Prostate gland (tissue), 2 donors: ENCODE results near the gene MADD.

Source experiments
- POLR2A ChIP-seq: fragments of 450-650 bp; IDR thresholded peaks from one replicate; pipeline ENCODE4 v1.6.1; 2016; ENCODE audit warnings: antibody characterized with exemption, mild to moderate bottlenecking
- POLR2AphosphoS5 ChIP-seq: sonication (generic); formaldehyde crosslinking; IDR thresholded peaks from one replicate; pipeline ENCODE4 v1.6.1; 2017; ENCODE audit warnings: antibody characterized with exemption
- TF ChIP-seq, protein P1 (sequence below), 4 experiments: fragments of 200-600 bp in 2 of 4; fragments of 450-650 bp in 2 of 4; sonication (generic) in 2 of 4; IDR thresholded peaks; 1 replicate in 3 of 4; 2 replicates in 1 of 4; pipeline ENCODE4 v1.5.1; 2016 to 2019; ENCODE audit warnings: antibody characterized with exemption in 4 of 4, mild to moderate bottlenecking in 2 of 4, moderate library complexity in 2 of 4

DNA sequence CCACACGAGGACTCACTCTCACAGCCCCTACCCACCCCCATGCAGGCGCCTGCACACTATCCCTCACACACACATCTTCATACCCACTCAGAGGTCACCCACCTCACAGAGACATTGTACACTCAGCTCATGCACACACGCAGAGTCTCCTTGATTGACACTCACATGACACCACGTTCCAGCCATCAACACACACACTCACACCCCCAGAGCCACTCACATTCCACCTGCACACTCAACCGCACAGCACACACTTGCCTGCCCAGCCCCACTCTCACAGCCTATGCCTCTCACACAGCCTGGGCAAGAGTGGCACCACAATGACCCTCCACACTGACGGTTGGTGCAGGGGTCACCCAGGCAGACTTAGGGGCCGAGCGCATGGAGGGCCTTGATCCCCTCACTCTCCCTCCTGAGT lies 106.2 kb downstream of the MADD start:
- TF ChIP-seq POLR2A (no peak), POLR2AphosphoS5 (no peak)
- TF ChIP-seq, protein P1, sequence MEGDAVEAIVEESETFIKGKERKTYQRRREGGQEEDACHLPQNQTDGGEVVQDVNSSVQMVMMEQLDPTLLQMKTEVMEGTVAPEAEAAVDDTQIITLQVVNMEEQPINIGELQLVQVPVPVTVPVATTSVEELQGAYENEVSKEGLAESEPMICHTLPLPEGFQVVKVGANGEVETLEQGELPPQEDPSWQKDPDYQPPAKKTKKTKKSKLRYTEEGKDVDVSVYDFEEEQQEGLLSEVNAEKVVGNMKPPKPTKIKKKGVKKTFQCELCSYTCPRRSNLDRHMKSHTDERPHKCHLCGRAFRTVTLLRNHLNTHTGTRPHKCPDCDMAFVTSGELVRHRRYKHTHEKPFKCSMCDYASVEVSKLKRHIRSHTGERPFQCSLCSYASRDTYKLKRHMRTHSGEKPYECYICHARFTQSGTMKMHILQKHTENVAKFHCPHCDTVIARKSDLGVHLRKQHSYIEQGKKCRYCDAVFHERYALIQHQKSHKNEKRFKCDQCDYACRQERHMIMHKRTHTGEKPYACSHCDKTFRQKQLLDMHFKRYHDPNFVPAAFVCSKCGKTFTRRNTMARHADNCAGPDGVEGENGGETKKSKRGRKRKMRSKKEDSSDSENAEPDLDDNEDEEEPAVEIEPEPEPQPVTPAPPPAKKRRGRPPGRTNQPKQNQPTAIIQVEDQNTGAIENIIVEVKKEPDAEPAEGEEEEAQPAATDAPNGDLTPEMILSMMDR (IDR thresholded peaks at IDR 0.05): no peak
